GM12892 (cell line): ENCODE measurements around the gene CDH13.

ENCODE experiments used
- POLR2A ChIP-seq: IDR thresholded peaks from 2 replicates; pipeline ENCODE4 v1.6.1; 2011; ENCODE audit warnings: low read depth, low read length, control low read depth
- POLR2AphosphoS5 ChIP-seq: IDR thresholded peaks from 2 replicates; pipeline ENCODE4 v1.6.1; 2011; ENCODE audit warnings: low read depth, low read length, control low read depth

DNA sequence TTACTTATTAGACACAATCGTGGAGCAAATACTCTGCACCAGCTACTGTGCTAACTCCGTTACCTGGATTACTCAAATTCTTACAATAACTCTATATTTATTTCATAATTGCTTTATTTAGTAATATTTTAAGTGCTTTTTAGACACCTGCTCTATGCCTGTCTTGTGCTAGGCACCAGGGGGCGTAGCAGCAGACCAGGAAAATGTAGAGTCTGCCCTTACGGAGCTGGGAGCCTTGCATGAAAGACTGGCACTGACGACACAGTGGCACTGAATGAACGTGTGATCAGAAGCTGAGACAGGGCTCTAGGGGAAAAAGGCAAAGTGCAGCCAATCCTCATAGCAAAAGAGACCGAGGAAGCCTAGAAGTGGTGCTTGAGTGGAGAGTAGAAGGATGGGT is 486.5 kb downstream of the CDH13 start:
- TF ChIP-seq POLR2A = no peak
- no peak for TF ChIP-seq POLR2AphosphoS5
